Gastroesophageal sphincter (tissue), 3 donors: ENCODE measurements around the gene FAM241B.

Experiments used
- EP300 ChIP-seq: sonication (generic); formaldehyde crosslinking; IDR thresholded peaks from one replicate; pipeline ENCODE4 v1.6.1; 2017; ENCODE audit warnings: antibody characterized with exemption, mild to moderate bottlenecking
- POLR2A ChIP-seq, 2 donors: fragments of 450-650 bp; IDR thresholded peaks; one replicate each; pipeline ENCODE4 v1.6.1; 2017; ENCODE audit warnings: antibody characterized with exemption in 2 of 2, mild to moderate bottlenecking in 2 of 2, moderate library complexity in 1 of 2
- TF ChIP-seq, protein P1 (sequence below), 4 experiments: fragments of 200-600 bp in 2 of 4; fragments of 450-650 bp in 2 of 4; sonication (generic) in 1 of 4; IDR thresholded peaks; one replicate each; pipeline ENCODE4 v1.5.1; 2017 to 2019; ENCODE audit warnings: antibody characterized with exemption in 4 of 4, mild to moderate bottlenecking in 2 of 4, moderate library complexity in 2 of 4

DNA sequence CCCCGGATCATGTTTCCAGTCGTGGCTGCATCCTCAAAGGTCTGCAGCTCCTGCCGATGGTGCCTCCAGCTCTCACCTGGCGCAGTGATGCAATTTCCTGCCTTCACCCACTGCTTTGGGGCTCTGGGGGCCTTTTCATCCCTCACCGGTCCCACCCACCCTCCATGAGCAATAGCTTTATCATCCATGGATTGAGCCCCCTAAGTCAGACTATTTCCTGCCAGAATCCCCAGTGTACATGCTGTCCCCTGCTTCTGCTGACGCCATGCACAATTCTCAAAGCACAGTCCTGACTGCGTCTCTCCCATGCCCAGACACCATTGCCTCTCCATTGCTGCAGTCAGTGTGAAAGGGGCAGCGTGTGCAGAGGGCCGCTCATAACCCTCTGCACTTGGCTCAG, 49.7 kb downstream of the FAM241B start:
- TF ChIP-seq, protein P1, sequence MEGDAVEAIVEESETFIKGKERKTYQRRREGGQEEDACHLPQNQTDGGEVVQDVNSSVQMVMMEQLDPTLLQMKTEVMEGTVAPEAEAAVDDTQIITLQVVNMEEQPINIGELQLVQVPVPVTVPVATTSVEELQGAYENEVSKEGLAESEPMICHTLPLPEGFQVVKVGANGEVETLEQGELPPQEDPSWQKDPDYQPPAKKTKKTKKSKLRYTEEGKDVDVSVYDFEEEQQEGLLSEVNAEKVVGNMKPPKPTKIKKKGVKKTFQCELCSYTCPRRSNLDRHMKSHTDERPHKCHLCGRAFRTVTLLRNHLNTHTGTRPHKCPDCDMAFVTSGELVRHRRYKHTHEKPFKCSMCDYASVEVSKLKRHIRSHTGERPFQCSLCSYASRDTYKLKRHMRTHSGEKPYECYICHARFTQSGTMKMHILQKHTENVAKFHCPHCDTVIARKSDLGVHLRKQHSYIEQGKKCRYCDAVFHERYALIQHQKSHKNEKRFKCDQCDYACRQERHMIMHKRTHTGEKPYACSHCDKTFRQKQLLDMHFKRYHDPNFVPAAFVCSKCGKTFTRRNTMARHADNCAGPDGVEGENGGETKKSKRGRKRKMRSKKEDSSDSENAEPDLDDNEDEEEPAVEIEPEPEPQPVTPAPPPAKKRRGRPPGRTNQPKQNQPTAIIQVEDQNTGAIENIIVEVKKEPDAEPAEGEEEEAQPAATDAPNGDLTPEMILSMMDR (IDR thresholded peaks at IDR 0.05) = no peak
- TF ChIP-seq POLR2A (IDR thresholded peaks at IDR 0.05) (no peak), EP300 (no peak)
